ENCODE results near the gene MCF2L2. TPM values are rescaled to one million over a fixed set of nuclear protein-coding genes. Genes with fewer than 3 reads are reported as not detected.
A peak's percentile ranks its signal among the peaks of the same experiment; 100 is the strongest.

MCF2L2 gene
- total and polyA plus RNA-seq, 9 of the 15 experiments (the other 6 are each of a cell fraction or from before 2014, with no cell fraction given): 0.56 to 4.2 (median 3.0) TPM

DNA sequence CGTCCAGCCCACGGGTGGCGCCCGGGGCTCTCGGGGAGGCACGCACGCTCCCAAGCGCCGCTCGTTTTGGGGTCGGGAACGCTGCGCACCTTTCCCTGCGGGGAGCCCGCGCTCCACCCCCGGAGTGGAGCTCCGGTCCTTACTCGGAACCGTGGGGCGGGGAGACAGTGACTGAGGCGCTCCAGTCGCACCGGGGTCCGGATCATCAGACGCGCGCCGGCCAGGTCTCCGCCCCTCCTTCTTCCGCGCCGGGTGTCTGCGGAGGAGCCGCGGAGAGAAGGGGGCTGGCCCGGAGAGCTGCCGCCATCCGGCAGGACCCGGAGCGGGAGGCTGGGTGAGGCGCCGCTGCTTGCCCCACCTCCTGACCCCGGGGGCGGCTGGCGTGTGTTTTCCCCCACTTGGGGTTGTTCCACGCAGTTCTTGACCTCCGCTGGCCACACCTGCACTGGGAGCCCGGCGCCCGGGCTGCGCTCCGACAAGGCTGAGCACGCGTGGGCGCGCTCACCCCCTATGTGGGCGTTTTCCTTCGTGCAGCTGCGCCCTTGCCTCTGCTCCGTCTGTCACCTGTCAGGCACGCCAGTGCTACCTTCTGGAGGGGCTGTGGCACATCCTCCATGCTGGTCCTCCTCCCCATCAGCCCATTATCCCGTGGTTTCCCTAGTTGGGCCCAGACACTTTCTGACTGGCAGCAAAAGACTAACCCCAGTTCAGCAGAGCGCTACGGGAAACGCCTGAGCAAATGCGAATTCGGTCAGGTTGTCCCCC, at the start of gene MCF2L2 (continued):
- peak; percentile 31; the same call in 1 of the 2 replicates for TF ChIP-seq HLTF (IDR thresholded peaks at IDR 0.05)
- TF ChIP-seq FOXP1 (CRISPR knock-in tag; IDR thresholded peaks at IDR 0.05): 0 out of 2 replicates have a peak, but pooled peaks have one; percentile 51
- no peak for TF ChIP-seq TRIM28 (IDR thresholded peaks at IDR 0.05)
- TF ChIP-seq, protein P1, sequence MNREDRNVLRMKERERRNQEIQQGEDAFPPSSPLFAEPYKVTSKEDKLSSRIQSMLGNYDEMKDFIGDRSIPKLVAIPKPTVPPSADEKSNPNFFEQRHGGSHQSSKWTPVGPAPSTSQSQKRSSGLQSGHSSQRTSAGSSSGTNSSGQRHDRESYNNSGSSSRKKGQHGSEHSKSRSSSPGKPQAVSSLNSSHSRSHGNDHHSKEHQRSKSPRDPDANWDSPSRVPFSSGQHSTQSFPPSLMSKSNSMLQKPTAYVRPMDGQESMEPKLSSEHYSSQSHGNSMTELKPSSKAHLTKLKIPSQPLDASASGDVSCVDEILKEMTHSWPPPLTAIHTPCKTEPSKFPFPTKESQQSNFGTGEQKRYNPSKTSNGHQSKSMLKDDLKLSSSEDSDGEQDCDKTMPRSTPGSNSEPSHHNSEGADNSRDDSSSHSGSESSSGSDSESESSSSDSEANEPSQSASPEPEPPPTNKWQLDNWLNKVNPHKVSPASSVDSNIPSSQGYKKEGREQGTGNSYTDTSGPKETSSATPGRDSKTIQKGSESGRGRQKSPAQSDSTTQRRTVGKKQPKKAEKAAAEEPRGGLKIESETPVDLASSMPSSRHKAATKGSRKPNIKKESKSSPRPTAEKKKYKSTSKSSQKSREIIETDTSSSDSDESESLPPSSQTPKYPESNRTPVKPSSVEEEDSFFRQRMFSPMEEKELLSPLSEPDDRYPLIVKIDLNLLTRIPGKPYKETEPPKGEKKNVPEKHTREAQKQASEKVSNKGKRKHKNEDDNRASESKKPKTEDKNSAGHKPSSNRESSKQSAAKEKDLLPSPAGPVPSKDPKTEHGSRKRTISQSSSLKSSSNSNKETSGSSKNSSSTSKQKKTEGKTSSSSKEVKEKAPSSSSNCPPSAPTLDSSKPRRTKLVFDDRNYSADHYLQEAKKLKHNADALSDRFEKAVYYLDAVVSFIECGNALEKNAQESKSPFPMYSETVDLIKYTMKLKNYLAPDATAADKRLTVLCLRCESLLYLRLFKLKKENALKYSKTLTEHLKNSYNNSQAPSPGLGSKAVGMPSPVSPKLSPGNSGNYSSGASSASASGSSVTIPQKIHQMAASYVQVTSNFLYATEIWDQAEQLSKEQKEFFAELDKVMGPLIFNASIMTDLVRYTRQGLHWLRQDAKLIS (CRISPR knock-in tag; IDR thresholded peaks at IDR 0.05): 0 out of 2 replicates have a peak, but pooled peaks have one; percentile 71
- TF ChIP-seq ZNF584 (CRISPR knock-in tag; IDR thresholded peaks at IDR 0.05; ENCODE audit: low read depth): no peak
- TF ChIP-seq, protein P2, sequence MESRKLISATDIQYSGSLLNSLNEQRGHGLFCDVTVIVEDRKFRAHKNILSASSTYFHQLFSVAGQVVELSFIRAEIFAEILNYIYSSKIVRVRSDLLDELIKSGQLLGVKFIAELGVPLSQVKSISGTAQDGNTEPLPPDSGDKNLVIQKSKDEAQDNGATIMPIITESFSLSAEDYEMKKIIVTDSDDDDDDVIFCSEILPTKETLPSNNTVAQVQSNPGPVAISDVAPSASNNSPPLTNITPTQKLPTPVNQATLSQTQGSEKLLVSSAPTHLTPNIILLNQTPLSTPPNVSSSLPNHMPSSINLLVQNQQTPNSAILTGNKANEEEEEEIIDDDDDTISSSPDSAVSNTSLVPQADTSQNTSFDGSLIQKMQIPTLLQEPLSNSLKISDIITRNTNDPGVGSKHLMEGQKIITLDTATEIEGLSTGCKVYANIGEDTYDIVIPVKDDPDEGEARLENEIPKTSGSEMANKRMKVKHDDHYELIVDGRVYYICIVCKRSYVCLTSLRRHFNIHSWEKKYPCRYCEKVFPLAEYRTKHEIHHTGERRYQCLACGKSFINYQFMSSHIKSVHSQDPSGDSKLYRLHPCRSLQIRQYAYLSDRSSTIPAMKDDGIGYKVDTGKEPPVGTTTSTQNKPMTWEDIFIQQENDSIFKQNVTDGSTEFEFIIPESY (CRISPR knock-in tag; IDR thresholded peaks at IDR 0.05): 0 out of 2 replicates have a peak, but pooled peaks have one; percentile 76
- TF ChIP-seq NFXL1 (CRISPR knock-in tag; IDR thresholded peaks at IDR 0.05): no peak
- TF ChIP-seq LCOR (CRISPR knock-in tag; IDR thresholded peaks at IDR 0.05): 0 out of 2 replicates have a peak, but pooled peaks have one; percentile 17
- TF ChIP-seq ZNF143 (CRISPR knock-in tag; IDR thresholded peaks at IDR 0.05): peak; percentile 40; the same call in 1 of the 2 replicates
- peak; percentile 76 for TF ChIP-seq RBBP5 (IDR thresholded peaks at IDR 0.05; ENCODE audit: borderline replicate concordance, insufficient read depth, low read length, poor library complexity, severe bottlenecking)
- TF ChIP-seq TEAD1 (CRISPR knock-in tag; IDR thresholded peaks at IDR 0.05): peak in 1 of 2 experiments; percentile 19; a peak in 1 of 4 replicates
- no peak for TF ChIP-seq SETDB1 (IDR thresholded peaks at IDR 0.05; ENCODE audit: low read length)
- peak; percentile 84 for TF ChIP-seq SMAD4 (CRISPR knock-in tag; conservative IDR thresholded peaks at IDR 0.05)
- TF ChIP-seq KDM1A (IDR thresholded peaks at IDR 0.05): 0 out of 4 replicates have a peak, but pooled peaks of 1 of the 2 experiments have one; percentile 4
- no peak for TF ChIP-seq MTF1 (CRISPR knock-in tag; IDR thresholded peaks at IDR 0.05; ENCODE audit: borderline replicate concordance)
- no peak for TF ChIP-seq FOXA1 (IDR thresholded peaks at IDR 0.05; ENCODE audit: borderline replicate concordance)
- TF ChIP-seq, protein P3, sequence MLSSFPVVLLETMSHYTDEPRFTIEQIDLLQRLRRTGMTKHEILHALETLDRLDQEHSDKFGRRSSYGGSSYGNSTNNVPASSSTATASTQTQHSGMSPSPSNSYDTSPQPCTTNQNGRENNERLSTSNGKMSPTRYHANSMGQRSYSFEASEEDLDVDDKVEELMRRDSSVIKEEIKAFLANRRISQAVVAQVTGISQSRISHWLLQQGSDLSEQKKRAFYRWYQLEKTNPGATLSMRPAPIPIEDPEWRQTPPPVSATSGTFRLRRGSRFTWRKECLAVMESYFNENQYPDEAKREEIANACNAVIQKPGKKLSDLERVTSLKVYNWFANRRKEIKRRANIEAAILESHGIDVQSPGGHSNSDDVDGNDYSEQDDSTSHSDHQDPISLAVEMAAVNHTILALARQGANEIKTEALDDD (IDR thresholded peaks at IDR 0.05): no peak
- TF ChIP-seq, protein P4, sequence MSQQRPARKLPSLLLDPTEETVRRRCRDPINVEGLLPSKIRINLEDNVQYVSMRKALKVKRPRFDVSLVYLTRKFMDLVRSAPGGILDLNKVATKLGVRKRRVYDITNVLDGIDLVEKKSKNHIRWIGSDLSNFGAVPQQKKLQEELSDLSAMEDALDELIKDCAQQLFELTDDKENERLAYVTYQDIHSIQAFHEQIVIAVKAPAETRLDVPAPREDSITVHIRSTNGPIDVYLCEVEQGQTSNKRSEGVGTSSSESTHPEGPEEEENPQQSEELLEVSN (IDR thresholded peaks at IDR 0.05; ENCODE audit: borderline replicate concordance in 1 of 2, extremely low read depth in 1 of 2, insufficient read depth in 1 of 2, insufficient read length in 1 of 2, low read depth in 1 of 2, low read length in 1 of 2, poor library complexity in 1 of 2, severe bottlenecking in 1 of 2): peak in 1 of 2 experiments; percentile 63
